HG02943 (cell line): ENCODE results near the gene NFIB.

Experiments used
- ATAC-seq: cut with Tn5 transposase; IDR thresholded peaks from one replicate; pipeline ENCODE4 v1.9.1; 2021; ENCODE audit warnings: mild to moderate bottlenecking, low read depth, moderate library complexity; ENCODE audit not compliant: unreplicated experiment

The NFIB gene

GRCh38 chr9:14221119-14221518, 92.8 kb downstream of the NFIB start:
- no peak for ATAC-seq

- ATAC-seq = no peak
Measured at GRCh38 chr9:14220256-14220655, 93.7 kb downstream of the NFIB start.

GRCh38 chr9:14219850-14220249, 94.1 kb downstream of the NFIB start:
- no peak for ATAC-seq

- no peak for ATAC-seq
Measured at GRCh38 chr9:14218253-14218652, 95.7 kb downstream of the NFIB start.

GRCh38 chr9:14216612-14217194, 97.2 kb downstream of the NFIB start:
- ATAC-seq = no peak

- no peak for ATAC-seq
Measured at GRCh38 chr9:14215614-14216013, 98.3 kb downstream of the NFIB start.

- no peak for ATAC-seq
Measured at GRCh38 chr9:14214693-14215092, 99.2 kb downstream of the NFIB start.

- no peak for ATAC-seq
Measured at GRCh38 chr9:14214065-14214684, 99.8 kb downstream of the NFIB start.

- ATAC-seq = peak; percentile 50
Measured at GRCh38 chr9:14213504-14213903, 100.4 kb downstream of the NFIB start.

- ATAC-seq = peak; percentile 18
Measured at GRCh38 chr9:14212697-14213420, 101.1 kb downstream of the NFIB start.

- ATAC-seq = no peak
Measured at GRCh38 chr9:14212077-14212476, 101.9 kb downstream of the NFIB start.

GRCh38 chr9:14211564-14211963, 102.4 kb downstream of the NFIB start:
- no peak for ATAC-seq

GRCh38 chr9:14210428-14210827, 103.5 kb downstream of the NFIB start:
- ATAC-seq = no peak

- no peak for ATAC-seq
Measured at GRCh38 chr9:14209399-14210345, 104.3 kb downstream of the NFIB start.

GRCh38 chr9:14207352-14207995, 106.5 kb downstream of the NFIB start:
- no peak for ATAC-seq

- ATAC-seq = no peak
Measured at GRCh38 chr9:14205463-14205862, 108.5 kb downstream of the NFIB start.

GRCh38 chr9:14203356-14204056, 110.4 kb downstream of the NFIB start:
- ATAC-seq = no peak

- ATAC-seq = no peak
Measured at GRCh38 chr9:14198841-14199455, 115.0 kb downstream of the NFIB start.
